ENCODE results near the gene CADPS.
"Not testable (repeated sequence)": the region's sequence is repeated elsewhere in the genome, so short reads cannot be mapped to it uniquely, and the experiment has no call there.

Gene CADPS

GRCh38 chr3:62592408-62592807 is 282.8 kb downstream of the CADPS start:
- no peak for DNase-seq (ENCODE audit: low spot score)

GRCh38 chr3:62589078-62589477 is 286.1 kb downstream of the CADPS start:
- DNase-seq (ENCODE audit: low spot score) = no peak

GRCh38 chr3:62587579-62588031 is 287.6 kb downstream of the CADPS start:
- no peak for DNase-seq (ENCODE audit: low spot score)

- DNase-seq (ENCODE audit: low spot score) = no peak
Measured at GRCh38 chr3:62587169-62587568, 288.0 kb downstream of the CADPS start.

- DNase-seq (ENCODE audit: low spot score) = no peak
Measured at GRCh38 chr3:62586356-62586755, 288.9 kb downstream of the CADPS start.

GRCh38 chr3:62585861-62586260 is 289.4 kb downstream of the CADPS start:
- DNase-seq (ENCODE audit: low spot score) = no peak

- DNase-seq (ENCODE audit: low spot score) = no peak
Measured at GRCh38 chr3:62584636-62585035, 290.6 kb downstream of the CADPS start.

- DNase-seq (ENCODE audit: low spot score) = no peak
Measured at GRCh38 chr3:62582495-62583172, 292.6 kb downstream of the CADPS start.

GRCh38 chr3:62580485-62580884 is 294.7 kb downstream of the CADPS start:
- not testable (repeated sequence) for DNase-seq (ENCODE audit: low spot score)

- DNase-seq (ENCODE audit: low spot score) = no peak
Measured at GRCh38 chr3:62577153-62577552, 298.1 kb downstream of the CADPS start.

- no peak for DNase-seq (ENCODE audit: low spot score)
Measured at GRCh38 chr3:62574266-62574898, 300.8 kb downstream of the CADPS start.

GRCh38 chr3:62571916-62572315 is 303.3 kb downstream of the CADPS start:
- DNase-seq (ENCODE audit: low spot score) = no peak

GRCh38 chr3:62570888-62571287 is 304.3 kb downstream of the CADPS start:
- no peak for DNase-seq (ENCODE audit: low spot score)

GRCh38 chr3:62569609-62570008 is 305.6 kb downstream of the CADPS start:
- no peak for DNase-seq (ENCODE audit: low spot score)

- no peak for DNase-seq (ENCODE audit: low spot score)
Measured at GRCh38 chr3:62567097-62568021, 307.9 kb downstream of the CADPS start.

GRCh38 chr3:62566022-62566557 is 309.1 kb downstream of the CADPS start:
- no peak for DNase-seq (ENCODE audit: low spot score)

- DNase-seq (ENCODE audit: low spot score) = no peak
Measured at GRCh38 chr3:62562596-62562995, 312.6 kb downstream of the CADPS start.

- no peak for DNase-seq (ENCODE audit: low spot score)
Measured at GRCh38 chr3:62562017-62562416, 313.2 kb downstream of the CADPS start.

- peak; percentile 6 for DNase-seq (ENCODE audit: low spot score)
Measured at GRCh38 chr3:62559831-62560445, 315.3 kb downstream of the CADPS start.

- peak; percentile 23 for DNase-seq (ENCODE audit: low spot score)
Measured at GRCh38 chr3:62558549-62559112, 316.6 kb downstream of the CADPS start.

- no peak for DNase-seq (ENCODE audit: low spot score)
Measured at GRCh38 chr3:62557983-62558382, 317.2 kb downstream of the CADPS start.

- DNase-seq (ENCODE audit: low spot score) = no peak
Measured at GRCh38 chr3:62557450-62557849, 317.8 kb downstream of the CADPS start.

All from NAMALWA (cell line).